Right kidney (tissue), 1 donor: Measurements from ENCODE around the gene FSIP1.
A peak's percentile ranks its signal among the peaks of the same experiment; 100 is the strongest.

Experiments
- DNase-seq: peaks from one replicate; pipeline ENCODE4 v3.0.0-alpha.2; 2016

The FSIP1 gene

DNA sequence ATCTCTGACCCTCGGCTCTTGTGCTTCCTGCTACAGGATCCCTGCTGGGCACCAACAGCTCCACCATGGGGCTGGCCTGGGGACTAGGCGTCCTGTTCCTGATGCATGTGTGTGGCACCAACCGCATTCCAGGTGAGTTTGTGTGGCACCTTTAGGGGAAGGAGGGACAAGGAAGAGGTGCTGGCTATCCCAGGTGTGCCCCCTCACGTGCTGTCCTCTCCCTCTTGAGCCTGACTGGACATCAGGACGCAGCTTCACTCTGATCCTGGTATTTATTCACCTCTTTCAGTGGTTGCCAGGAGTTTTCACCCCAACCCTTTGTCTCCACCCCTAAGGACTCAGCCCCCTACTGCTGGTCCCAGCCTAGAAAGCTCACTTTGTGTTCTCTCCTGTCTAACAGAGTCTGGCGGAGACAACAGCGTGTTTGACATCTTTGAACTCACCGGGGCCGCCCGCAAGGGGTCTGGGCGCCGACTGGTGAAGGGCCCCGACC, 200.8 kb downstream of the FSIP1 start:
- no peak for DNase-seq

DNA sequence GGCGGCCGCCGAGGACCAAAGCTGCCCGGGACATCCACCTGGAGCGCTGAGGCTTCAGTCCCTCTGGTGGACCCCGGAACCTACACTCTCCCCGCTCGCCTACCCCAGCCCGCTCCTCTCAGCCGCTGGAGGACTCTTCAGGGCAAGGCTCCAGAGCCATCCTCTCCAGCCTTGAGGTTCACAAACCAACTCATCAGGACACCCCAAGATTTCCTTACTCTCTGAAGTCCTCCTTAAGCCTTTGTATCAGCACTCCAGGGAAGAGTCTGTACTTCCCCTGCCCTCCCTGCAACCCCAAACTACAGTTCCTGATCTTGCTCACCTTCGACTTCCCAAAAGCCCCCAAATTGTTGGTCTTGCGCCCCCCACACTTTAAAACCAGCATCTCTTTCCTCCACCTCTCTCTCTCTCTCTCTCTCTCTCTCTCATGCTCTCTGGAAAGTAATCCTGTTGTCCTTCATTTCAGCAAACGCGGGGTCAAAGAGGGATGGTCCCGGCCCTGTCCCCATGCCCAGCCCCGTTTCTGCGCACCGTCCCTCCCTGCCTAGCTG, 201.3 kb downstream of the FSIP1 start:
- no peak for DNase-seq

DNA sequence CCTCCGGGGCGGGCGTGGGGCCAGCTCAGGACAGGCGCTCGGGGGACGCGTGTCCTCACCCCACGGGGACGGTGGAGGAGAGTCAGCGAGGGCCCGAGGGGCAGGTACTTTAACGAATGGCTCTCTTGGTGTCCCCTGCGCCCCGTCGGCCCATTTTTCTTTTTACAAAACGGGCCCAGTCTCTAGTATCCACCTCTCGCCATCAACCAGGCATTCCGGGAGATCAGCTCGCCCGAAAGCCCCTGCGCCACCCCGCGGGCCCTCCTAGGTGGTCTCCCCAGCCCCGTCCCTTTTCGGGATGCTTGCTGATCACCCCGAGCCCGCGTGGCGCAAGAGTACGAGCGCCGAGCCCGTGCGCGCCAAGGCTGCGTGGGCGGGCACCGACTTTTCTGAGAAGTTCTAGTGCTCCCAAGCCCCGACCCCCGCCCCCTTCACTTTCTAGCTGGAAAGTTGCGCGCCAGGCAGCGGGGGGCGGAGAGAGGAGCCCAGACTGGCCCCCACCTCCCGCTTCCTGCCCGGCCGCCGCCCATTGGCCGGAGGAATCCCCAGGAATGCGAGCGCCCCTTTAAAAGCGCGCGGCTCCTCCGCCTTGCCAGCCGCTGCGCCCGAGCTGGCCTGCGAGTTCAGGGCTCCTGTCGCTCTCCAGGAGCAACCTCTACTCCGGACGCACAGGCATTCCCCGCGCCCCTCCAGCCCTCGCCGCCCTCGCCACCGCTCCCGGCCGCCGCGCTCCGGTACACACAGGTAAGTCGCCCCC, 202.0 kb downstream of the FSIP1 start, which contains the start of gene THBS1:
Gene THBS1 (plus strand): TSS at position 595 of the 757 bp plus-strand sequence. CDS start 779 bp downstream, outside the sequence.
- DNase-seq, result peak; percentile 98

DNA sequence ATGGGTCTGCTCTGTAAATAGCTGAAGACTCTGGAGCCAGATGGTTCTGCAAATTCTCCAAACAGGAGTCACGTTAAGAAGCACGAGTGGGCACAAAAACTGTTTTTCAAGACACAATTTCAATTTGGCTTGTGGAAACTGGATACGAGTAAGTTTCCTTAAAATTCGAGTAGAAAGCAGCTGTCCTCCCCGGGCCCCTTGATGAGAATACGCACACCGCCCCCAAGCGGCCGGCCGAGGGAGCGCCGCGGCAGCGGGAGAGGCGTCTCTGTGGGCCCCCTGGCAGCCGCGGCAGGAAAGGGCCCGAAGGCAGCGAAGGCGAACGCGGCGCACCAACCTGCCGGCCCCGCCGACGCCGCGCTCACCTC, 202.5 kb downstream of the FSIP1 start:
- DNase-seq, result no peak

DNA sequence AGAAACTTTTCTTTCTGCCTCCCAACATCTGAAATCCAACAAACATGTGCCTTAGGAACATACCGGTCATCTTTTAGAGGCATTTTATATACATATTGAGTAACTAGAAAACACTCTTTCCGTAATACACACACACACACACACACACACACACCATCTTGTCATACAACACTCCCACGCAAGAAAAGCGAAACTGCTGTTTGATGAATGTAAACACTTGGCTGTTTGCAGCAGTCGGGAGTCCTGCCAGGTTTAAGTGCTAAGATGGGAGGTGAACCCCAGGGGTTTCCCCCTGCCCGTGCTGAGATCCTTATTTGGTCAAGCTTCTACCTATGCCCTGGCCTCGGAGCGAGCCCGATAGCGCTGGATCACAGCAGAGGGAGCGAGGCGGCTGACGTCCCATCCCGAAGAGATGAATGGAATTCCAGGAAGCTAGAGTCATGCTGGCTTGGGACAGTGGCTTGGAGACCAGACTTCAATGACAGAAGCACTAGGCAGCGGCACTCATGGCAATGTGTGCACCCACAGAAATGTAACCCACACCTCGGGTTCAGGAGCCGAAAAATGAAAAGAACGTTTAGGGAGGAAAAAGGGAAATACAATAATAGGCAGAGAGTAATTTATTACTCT, 203.0 kb downstream of the FSIP1 start:
- peak; percentile 84 for DNase-seq

DNA sequence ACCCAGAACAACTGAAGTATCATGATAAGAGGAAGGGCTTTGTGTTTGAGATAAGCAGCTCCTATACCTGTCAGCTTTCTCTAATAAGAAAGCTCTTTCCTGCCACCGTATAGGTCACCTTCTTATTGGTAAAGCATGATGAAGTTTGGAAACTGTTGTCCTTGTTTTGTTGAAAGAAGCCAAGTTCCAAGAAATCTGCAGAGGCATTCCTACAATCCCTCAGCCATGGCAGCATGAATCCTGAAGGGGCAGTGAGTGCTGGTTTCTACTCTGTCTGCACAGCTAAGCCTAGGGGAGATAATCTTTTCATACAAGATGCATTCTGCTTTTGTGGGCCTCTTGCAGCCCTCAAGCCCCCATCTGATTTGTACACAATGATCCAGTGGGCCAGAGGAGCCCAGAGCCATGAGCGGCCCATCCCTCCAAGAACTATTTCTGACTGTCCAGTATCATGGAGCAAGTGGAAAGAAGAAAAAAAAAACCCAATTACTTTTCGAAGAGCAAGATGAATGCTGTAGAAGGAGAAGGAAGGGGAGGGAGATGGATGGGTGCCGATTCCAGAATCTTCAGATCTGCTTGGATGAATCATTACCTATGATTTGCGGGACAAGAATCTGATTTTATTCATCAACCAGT, 203.7 kb downstream of the FSIP1 start:
- peak; percentile 27 for DNase-seq

DNA sequence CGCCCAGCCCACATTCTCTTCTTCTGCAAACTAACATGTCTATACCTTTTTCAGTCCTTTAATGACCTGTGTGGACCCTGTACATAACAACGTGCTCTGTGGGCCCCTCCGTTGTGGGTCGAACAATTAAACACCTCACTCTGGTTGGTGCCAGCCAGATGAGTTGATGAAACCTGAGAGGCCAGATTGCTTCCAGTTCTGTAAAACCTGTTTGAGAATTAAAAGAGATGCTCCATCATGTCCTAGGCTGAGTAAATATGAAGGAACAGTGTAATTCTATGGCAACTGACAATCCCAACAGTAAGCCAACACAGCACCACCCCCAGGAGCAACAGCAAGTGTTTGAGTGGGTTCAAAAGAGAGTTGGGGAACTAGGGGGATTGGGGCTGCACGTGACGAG, 207.5 kb downstream of the FSIP1 start:
- no peak for DNase-seq

DNA sequence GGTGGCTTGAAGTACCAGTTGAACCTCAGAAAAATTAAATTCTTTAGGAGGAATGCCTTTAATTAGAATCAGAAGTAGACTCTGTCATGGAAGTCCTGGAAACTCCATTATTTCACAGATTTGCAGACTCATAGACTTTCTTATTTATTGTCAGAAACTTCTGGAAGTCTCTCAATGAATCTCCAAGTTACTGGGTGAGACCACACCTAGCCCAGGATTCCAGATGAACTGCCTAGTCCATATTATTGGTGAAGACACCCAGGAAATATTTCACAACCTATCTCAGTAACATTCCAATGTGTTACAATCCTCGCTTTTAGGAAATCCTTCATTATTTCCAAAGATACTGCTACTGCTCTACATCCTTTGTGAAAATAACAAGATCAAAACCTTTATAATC, 208.2 kb downstream of the FSIP1 start:
- no peak for DNase-seq

DNA sequence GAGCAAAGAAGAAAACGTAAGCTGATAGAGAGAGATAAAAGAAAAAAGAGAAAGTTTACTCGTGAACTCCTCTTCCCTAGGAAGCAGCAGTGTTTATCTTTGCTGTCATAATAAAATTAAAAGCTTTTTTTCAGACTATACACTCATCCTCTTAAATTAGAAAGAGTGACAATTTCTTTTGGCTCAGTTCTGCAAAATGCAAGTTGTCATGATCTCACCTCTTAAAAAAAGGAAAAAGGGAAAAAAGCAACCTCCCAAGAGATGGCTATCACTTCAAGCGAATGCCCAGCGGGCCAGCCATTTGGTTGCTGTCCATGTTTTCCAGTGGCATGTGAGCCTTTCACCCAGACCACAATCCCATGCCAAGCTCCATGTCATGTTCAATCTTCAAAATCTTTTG, 208.8 kb downstream of the FSIP1 start:
- DNase-seq, result no peak

DNA sequence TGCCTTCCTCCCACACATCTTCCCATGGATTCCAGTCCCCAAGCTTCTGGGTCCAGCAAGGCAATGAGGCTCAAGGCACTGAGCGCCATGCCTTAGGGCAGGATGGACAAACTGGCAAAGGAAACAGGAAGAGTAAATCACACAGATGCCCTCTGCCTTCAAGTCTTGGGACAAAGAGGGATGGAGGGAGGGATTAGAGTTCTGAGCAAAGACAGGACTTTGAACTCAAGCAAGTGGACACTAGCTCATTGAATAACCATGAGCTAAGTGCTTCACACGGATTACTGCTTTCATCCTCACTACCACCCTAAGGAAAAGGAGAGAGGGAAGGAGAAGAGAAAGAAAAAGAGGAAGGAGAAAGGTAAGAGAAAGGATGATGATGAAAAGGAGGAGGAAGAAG, 209.4 kb downstream of the FSIP1 start:
- no peak for DNase-seq

DNA sequence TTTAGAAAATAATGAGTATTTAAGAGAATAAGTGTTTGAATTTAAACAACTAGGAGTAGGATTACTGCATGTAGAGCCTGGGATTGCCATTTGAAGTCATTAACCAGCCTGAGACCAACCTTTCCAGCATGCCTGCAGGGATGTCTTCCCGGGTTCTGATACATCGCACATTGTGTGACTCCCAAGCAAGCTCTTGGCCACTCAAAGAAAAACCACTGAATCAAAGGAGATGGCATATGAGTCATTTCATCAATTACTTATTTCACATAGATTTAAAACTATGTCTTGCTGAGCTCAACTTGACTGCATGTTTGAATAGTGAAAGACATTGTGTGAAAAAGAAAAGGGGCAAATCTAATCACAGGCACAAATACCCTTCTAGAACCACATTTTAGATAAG, 216.8 kb downstream of the FSIP1 start:
- no peak for DNase-seq

DNA sequence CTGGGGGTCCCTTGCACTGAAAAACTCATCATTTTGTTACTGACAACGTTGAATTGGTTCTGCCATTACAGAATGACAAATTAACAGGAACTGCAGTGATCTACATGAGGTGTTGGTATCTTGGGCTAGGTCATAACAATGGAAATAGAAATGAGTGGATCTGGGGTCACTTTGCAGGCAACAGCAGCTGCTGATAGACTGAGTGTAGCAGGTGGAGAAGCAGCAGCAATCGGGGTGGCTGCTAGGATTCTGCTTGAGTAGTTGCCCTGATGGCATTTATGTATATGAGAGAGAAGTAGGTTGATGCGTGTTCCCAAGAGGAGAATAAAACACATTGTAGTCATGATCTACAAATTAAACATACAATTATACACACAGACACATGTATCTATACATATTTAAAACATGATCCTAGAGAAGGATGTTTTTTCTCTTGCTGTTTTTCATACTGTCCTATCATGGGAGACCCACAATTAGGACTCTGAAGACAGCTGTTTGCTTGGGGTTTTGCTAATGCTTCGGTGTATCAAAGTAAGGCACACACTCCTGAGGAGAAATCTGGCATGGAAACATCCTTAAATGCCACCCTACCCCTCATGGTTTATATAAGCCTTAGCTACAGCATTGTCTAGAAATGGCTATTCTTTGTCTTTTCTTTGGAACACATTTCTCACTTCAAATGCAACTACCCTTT, 217.5 kb downstream of the FSIP1 start:
- DNase-seq, result no peak

DNA sequence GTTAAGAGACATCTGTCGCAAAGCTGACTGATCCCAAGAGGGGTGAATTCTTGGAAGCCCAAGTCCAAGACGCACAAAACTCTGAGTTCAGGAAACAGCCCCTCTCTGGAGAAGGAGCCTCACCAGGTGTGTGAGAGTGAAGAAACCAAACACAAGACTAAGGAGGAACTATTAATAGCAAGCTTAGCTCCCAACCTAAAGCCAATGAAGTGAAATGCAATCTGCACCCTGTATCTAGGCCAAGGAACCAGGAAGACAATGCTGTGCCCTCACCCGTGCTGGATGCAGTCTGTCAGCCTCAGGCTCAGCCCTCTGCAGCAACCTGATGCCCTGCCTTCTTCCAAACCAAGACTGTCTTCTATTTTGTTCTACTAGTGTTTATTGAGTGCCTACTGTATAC, 224.2 kb downstream of the FSIP1 start:
- DNase-seq, result no peak

DNA sequence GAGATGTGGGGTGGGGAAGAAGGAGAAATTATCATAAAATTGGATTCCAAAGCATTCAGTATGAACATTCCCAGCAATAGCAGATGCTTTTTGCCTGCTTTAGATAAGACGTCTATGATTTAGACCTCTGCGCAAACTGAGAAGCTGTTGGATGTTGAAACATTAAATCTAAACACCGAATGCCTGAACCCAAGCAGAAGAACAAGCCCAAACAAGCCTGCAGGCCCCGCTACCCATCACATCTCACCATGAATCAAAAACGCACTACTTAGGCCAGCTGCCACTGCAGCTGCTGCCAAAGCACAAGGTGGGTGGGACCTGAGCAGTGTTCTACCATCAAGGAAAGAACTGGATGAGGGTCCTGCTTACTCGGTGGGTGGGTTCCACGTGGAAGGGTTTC, 226.2 kb downstream of the FSIP1 start:
- no peak for DNase-seq

DNA sequence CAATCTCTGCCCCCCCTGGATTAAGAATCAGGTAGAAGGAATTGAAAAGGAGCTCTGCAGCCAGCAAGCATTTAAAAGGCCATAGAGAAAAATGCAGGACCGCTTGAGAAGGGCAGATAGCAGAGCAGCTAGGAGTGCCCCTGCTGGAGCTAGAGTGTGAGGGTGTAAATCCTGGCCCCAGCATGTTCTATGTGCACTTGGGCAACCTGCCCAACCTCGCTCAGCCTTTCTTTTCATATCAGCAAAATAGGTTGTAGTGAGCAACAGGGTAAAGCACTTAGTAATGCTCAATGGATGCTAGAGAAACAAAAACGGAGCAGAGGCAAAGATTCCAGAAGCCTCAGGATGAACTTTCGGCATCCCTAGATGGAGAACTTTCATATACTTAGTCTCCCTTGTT, 226.8 kb downstream of the FSIP1 start:
- DNase-seq, result no peak

DNA sequence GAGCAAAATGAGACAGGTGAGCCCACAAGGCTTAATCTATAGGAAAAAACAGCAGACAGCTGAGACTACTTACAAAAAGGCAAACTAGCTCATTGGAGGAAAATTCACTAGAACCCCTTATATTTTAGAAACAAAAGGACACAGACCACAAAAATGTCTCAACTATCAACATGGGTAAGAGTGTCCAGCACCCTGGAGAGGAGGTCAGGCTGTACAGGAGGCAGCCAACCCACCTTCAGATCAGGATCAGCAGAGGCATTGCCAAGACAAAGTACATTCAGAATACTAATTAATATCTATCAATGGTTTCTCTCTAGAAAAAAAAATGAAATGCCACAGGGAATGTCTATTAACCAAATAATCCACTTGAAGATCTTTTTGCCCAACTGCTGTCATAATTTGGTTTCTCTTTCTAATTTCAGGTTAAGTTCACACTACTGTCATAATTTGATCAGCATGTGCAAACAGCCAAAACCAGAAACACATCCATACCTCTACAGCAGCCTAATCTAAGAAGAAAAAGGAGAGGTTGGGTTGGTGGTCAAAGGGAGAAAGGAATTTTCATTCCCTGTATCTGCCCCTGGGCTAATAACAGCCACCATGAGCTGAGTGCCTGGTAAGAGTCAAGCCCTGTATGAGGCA, 227.8 kb downstream of the FSIP1 start:
- DNase-seq, result no peak

DNA sequence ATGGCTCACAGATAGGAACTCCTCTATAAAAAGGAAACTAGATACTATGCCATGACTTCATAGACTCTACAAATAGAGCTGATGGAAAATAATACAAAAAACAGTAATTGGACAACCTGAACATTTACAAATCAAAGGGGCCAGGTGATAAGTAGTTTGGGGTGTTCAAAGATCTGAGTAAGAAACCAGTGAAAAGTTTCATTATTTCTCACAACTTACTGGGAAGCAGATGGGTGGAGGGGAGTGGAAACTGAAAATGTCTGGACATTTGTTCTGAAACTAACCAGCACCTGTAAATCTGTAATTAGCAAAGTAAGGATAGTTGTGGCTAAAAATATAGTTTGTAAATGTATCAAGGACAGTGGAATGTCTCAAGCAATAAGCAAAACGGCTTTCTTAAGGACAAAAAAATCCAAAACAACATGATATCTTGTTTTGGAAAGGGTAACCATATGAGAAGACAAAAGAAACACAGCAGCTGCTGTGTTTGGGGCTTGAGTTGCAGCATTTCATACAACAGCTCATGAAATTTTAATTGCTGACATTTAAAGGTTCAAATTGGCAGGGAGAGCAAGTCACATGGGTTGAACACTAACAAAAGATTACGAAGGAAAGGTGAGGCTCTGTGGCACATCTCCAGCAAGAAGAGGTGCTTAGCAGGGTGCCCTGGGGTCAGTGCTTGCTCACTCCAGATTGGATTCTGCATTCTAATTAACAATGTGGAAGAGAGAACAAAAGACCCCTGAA, 228.5 kb downstream of the FSIP1 start:
- DNase-seq, result no peak

DNA sequence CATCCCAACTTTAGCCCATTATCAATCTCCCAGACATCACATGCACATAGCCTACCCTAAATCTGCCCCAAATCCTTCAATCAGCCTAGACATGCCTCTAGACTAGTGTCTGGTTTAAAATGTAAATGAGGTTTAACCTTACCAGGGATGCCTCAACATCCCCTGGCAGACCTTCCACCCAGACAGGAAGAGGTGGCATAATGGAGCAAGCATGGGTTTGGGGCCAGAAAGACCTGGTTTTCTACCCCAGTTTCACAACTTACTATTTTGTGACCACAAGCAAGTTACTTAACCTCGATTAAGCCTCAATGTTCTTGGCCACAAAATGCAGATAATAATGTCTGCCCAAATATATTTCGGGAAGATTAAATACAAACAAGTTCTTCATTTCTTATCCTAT, 230.1 kb downstream of the FSIP1 start:
- no peak for DNase-seq

DNA sequence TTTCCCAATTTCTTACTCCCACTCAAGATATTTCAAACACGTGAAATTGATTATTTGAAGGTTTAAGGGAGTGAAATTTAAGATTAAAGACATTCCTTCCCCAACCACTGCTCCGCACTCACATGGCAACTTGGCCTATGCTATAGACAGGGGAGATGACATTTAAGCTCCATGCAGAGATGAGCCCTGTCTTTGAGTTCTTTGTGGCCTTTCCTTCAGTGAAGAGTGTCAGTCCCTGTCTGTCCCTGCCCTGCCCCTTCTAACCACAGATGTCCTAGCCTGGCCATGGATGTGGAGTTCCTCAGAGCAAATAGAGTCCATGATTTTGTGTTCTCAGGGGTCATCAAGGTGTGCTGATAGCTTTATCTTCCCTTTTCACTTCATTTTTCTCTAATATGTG, 231.2 kb downstream of the FSIP1 start:
- DNase-seq, result no peak
